DMS114 treated with DMSO at 0.1 percent for 48 hours (cell line): ENCODE data around the gene UGT2A1.

Source experiments
- DNase-seq: peaks from one replicate; lab custom pipeline; 2025; ENCODE audit not compliant: unreplicated experiment; lab: John Stamatoyannopoulos, UW

Gene UGT2A1

GRCh38 chr4:69591364-69591763 is 61.7 kb downstream of the UGT2A1 start:
- no peak for DNase-seq

DNA sequence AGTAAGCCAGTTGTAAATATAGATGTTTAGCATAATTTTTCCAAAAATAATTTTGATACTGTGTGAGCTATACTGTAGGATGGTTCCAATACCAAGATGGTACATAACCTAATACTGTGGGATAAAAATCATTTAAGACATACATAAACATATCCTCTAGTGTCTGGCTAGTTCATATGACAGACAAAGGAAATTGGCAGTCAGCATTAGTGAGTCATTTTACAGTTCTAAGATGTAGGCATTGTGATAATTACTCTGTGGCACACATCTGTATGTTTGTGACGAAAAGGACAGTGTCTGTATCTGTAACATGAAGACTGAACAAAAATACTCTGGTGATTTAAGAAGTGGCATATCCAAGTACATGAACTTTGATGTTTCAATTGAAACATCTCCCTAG is 63.2 kb downstream of the UGT2A1 start:
- DNase-seq, result no peak

GRCh38 chr4:69584135-69584534 is 68.9 kb downstream of the UGT2A1 start:
- DNase-seq, result no peak

GRCh38 chr4:69583543-69583942 is 69.5 kb downstream of the UGT2A1 start:
- no peak for DNase-seq

DNA sequence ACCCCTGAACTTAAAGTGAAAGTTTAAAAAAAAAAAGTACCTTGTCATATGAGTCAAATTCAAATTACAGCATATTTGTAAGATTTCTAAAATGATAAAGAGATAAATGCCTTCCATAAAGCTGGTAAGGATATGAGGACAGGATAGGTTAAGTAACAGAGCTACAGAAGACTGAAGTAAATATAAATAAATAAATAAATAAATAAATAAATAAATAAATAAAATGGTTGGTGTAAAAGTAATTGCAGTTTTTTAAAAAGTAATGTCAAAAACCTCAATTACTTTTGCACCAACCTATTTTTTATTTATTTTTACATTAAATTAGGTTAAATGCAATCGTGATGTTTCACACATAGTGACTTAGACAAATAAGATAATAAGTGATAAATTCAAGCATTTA is 75.8 kb downstream of the UGT2A1 start:
- no peak for DNase-seq

DNA sequence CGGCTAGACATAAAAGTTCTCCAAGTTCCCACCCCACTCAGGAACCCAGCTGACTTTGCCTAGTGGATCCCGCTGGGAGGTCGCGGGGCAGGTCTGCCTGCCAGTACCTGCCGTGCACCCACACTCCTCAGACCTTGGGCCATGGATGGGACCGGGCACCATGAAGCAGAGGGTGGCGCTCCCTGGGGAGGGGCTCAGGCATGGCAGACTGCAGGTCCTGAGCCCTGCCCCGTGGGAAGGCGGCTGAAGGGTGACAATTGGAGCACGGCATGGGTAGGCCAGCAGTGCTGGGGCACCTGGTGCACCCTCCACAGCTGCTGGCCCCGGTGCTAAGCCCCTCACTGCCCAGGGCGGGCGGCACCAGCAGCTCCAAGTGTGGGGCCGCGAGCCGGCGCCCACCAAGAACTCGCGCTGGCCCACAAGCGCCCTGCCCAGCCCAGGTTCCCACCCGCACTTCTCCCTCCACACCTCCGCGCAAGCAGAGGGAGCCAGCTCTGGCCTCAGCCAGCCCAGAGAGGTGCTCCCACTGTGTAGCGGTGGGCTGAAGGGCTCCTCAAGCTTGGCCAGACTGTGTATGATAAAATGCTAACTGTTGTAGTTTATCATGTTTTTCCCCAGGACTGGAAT is 76.7 kb downstream of the UGT2A1 start:
- DNase-seq, result no peak

GRCh38 chr4:69568787-69569186 is 84.3 kb downstream of the UGT2A1 start:
- DNase-seq, result no peak

GRCh38 chr4:69563424-69563823 is 89.6 kb downstream of the UGT2A1 start:
- no peak for DNase-seq

- DNase-seq, result no peak
Measured at GRCh38 chr4:69549651-69550050, 103.4 kb downstream of the UGT2A1 start.

- no peak for DNase-seq
Measured at GRCh38 chr4:69546134-69546765, 106.8 kb downstream of the UGT2A1 start.
